HL-60 (cell line): Measurements from ENCODE around the gene CMPK2.

Experiments used
- CTCF ChIP-seq: IDR thresholded peaks from one replicate; pipeline ENCODE4 v1.5.1; 2011; ENCODE audit warnings: low read length, control low read depth, inconsistent platforms; ENCODE audit not compliant: insufficient read depth
- GABPA ChIP-seq: IDR thresholded peaks from 2 replicates; pipeline ENCODE4 v1.6.1; 2012; ENCODE audit warnings: low read depth
- POLR2AphosphoS5 ChIP-seq: IDR thresholded peaks from 2 replicates; pipeline ENCODE4 v1.6.1; 2012; ENCODE audit warnings: low read depth
- SPI1 ChIP-seq: IDR thresholded peaks from 2 replicates; pipeline ENCODE4 v1.6.1; 2012; ENCODE audit warnings: low read depth, mild to moderate bottlenecking, borderline replicate concordance
- TF ChIP-seq, protein P1 (sequence below): IDR thresholded peaks from 2 replicates; pipeline ENCODE4 v1.6.1; 2012; ENCODE audit warnings: low read depth; ENCODE audit not compliant: insufficient replicate concordance

DNA sequence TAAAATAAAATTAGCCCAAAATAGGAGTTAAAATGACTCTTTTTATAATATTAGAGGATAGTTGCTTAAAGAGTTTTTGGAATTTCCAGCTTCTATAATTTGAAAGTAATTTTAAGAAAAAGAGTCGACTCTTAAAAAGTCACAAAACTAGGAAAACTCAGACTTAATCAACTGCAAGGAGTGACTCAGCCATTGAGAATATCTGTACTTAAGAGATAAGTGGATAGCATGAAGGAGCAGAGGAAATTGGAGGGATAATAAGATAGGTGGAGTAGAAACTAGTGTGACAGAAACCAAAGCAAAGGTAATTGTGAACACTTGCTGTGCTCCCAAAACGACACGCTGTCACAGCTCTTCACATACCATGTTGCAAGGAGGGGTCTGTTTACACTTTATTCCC is 20.3 kb upstream of the CMPK2 start:
- no peak for TF ChIP-seq CTCF
- TF ChIP-seq POLR2AphosphoS5, result no peak
- TF ChIP-seq, protein P1, sequence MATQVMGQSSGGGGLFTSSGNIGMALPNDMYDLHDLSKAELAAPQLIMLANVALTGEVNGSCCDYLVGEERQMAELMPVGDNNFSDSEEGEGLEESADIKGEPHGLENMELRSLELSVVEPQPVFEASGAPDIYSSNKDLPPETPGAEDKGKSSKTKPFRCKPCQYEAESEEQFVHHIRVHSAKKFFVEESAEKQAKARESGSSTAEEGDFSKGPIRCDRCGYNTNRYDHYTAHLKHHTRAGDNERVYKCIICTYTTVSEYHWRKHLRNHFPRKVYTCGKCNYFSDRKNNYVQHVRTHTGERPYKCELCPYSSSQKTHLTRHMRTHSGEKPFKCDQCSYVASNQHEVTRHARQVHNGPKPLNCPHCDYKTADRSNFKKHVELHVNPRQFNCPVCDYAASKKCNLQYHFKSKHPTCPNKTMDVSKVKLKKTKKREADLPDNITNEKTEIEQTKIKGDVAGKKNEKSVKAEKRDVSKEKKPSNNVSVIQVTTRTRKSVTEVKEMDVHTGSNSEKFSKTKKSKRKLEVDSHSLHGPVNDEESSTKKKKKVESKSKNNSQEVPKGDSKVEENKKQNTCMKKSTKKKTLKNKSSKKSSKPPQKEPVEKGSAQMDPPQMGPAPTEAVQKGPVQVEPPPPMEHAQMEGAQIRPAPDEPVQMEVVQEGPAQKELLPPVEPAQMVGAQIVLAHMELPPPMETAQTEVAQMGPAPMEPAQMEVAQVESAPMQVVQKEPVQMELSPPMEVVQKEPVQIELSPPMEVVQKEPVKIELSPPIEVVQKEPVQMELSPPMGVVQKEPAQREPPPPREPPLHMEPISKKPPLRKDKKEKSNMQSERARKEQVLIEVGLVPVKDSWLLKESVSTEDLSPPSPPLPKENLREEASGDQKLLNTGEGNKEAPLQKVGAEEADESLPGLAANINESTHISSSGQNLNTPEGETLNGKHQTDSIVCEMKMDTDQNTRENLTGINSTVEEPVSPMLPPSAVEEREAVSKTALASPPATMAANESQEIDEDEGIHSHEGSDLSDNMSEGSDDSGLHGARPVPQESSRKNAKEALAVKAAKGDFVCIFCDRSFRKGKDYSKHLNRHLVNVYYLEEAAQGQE, result no peak
- no peak for TF ChIP-seq GABPA
- no peak for TF ChIP-seq SPI1
